ENCODE measurements around the gene TCEA3.
A peak's percentile ranks its signal among the peaks of the same experiment; 100 is the strongest.

Gene TCEA3

DNA sequence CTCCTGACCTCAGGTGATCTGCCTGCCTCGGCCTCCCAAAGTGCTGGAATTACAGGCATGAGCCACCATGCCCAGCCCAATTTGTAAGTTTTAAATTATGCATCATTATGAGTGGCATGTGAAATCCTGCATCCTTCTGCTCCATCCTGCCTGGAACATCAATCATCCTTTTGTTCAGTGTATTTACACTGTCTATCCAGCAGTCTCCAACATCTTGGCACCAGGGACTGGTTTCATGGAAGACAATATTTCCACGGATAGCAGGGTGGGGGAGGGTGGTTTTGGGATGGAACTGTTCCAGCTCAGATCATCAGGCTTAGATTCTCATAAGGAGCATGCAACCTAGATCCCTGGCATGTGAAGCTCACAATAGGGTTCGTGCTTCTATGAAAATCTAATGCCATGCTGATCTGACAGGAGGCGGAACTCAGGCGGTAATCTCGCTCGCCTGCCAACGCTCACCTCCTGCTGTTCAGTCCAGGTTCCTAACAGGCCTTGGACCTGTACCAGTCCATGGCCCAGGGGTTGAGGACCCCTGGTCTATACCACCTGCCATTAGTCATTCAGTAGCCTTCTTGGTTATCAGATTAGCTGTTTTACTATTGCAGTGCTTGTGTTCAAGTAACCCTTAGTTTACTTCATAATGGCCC is 22.2 kb upstream of the TCEA3 start:
- no peak for DNase-seq (ENCODE audit: low read depth)

DNA sequence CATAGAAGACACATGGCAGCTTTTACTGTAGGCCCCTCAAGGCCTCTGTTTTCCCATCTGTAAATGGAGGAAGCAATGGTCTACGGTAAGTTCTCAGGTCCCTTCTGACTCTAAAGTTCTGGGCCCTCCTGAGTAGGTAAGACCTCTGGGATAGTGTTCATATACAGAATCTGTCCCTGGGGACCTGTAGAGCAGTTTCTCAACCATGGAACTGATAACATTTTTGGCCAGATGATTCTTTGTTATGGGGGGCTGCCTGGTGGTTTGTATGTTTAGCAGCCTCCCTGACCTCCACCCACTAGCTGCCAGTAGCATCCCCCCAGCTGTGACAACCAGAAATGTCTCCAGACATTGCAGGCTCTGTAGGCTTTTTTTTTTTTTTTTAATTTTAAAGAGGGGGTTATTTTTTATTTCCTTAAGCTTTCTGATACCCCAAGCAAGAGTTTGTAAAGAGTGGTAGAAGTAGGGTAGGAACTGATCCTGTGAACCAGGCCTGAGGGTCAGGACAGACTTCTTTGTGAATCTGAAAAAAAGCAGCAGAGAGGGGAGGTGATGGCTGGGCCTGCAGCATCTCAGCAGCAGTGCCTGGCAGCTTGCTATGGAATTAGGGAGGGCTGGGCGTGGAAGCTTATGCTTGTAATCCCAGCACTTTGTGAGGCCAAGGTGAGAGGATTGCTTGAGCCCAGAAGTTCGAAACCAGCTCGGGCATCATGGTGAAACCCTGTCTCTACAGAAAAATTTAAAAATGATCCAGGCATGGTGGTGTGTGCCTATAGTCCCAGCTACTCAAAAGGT is 20.2 kb upstream of the TCEA3 start:
- no peak for DNase-seq (ENCODE audit: low read depth)

DNA sequence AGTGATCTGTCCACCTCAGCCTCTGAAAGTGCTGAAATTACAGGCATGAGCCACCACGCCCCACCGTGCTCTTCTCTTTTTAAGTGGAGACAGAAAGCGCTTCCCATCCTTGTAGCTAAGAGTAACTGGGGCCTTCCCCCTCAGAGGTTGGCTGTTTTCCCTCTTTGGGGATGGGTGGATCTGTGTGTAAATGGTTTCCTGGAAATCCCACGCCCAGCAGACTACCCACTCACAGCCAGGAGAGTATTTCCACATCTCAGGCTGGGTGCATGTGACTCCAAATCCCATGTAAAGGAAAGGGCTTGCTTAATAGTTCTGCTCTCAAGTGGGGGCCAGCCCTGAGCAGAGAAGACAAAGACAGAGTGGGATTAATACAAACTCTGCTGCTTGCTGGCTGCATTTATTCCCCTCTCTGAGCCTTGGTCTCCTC is 19.6 kb upstream of the TCEA3 start:
- DNase-seq (ENCODE audit: low read depth) = peak; percentile 88

- DNase-seq (ENCODE audit: low read depth) = no peak
These were observed 18.2 kb upstream of the TCEA3 start for GRCh38 chr1:23442751-23443150.

- DNase-seq (ENCODE audit: low read depth) = no peak
These were observed 17.0 kb upstream of the TCEA3 start for GRCh38 chr1:23441446-23442148.

GRCh38 chr1:23438545-23438944 is 14.0 kb upstream of the TCEA3 start:
- DNase-seq (ENCODE audit: low read depth) = no peak

GRCh38 chr1:23437355-23437664 is 12.8 kb upstream of the TCEA3 start:
- DNase-seq (ENCODE audit: low read depth) = no peak

DNA sequence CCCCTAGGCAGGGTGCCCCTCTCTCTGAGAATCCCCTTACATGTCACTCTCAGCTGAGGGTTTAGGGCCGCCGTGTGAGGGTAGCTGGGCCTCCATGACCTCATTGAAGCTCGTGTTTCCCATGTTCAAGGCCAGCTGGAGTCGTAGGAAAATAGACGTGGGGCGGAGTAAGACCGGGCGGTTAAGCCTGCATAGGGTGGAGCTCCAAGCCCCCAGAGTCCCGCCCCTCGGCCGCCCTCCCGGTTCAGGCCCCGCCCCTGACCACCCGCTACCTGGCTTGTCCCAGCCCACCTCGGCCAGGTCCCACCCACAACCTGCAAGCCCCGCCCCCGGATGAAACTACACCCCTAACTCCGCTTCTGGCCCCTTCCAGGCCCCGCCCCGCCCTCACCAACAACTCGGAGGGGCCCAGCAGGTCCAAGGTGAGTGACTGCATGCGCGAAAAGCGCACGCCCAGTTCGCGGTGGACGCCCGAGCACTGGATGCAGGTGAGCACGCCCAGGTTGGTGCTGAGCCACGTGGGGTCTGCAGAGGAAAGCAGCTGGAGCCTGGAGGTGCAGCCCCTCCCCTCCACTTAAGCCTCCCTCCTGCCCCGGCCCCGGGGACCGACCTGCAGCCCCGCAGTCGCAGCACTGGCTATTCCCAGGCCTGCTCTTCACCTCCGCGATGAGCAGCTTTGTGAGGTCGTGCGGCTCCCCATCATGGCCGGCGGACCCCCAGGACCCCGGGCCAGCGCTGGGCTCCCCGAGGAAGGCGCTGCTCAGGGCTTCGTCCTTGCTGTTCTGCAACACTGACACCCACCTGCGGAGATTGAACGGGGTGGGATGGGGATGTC is 12.2 kb upstream of the TCEA3 start:
- no peak for DNase-seq (ENCODE audit: low read depth)

DNA sequence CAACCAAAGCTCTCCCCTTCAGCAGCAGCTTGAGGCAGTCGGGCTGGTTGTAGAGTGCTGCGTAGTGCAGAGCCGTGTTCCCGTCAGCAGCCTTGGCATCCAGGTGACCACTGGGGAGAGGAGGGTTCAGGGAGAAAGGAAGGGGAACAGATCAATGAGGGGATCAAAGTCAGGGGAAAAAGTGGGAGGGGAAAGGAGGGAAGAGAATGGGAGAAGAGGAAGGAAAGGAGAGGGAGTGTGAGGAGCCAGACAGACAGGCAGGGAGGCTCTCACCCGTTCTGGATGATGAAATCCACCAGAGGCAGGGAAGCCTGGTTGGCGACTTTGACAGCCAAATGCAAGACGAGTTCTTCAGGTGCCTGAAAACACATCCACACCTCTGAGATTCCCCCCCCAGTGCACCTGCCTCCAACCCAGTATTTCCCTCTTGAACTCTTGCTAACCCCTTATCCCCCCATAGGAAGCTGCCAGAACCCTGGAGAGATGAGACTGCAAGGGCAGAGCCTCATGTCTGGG is 9.8 kb upstream of the TCEA3 start:
- DNase-seq (ENCODE audit: low read depth) = no peak

- no peak for DNase-seq (ENCODE audit: low read depth)
These were observed 8.6 kb upstream of the TCEA3 start for GRCh38 chr1:23433122-23433521.

DNA sequence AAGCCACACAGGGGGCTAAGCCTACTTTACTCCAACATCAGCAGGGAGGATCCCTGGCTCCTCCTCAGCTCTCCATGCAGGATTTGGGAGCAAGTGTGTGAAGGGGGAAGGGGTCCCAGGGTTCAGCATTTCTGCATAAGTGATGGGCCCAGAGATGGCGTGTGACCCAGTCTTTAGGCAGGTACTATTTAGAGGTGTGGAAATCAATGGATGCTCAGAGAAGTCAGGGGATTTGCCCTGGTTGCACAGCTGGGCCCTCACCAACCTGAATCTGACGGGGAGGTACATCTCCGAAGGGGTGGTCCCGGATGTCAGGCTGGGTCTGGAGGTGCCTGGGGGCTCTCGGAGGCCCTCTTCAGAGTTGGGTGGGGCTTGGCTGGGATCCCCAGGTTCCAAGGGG is 6.9 kb upstream of the TCEA3 start:
- DNase-seq (ENCODE audit: low read depth) = no peak

- no peak for DNase-seq (ENCODE audit: low read depth)
These were observed 6.3 kb upstream of the TCEA3 start for GRCh38 chr1:23430803-23431202.

DNA sequence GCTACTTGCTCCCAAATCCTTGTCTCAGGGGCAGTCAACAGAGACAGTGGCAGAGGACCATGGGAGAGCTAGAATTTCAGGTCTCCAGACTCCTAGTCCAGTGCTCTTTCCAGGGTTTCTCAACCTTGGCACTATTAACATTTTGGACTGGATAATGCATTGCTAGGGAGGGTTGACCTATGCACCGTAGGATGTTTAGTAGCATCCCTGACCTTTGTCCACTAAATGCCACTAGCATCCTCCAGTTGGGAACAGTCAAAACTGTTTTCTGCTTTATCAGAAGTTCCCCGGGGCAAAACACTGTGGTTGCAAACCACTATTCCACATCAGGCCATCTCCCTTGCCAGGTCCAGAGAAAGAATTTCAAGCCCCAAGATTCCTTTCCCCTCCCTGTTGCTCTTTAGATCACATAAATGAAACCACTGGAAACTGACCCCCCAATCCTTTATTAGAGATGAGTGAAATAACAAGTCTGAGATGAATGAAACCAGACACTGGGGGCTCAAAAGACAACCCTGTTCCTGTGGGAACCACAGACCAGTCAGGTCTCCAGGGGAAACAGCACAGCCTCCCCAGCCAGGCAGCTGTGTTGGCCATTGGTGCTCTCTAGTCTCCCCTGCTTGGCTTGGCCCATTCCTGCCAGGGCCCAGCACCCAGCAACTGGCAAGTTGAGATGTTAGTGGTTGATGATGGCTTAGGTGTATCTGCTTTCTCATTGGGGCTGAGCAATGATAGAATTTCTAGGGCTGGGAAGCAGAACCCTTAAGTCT is 3.8 kb upstream of the TCEA3 start:
- no peak for DNase-seq (ENCODE audit: low read depth)

DNA sequence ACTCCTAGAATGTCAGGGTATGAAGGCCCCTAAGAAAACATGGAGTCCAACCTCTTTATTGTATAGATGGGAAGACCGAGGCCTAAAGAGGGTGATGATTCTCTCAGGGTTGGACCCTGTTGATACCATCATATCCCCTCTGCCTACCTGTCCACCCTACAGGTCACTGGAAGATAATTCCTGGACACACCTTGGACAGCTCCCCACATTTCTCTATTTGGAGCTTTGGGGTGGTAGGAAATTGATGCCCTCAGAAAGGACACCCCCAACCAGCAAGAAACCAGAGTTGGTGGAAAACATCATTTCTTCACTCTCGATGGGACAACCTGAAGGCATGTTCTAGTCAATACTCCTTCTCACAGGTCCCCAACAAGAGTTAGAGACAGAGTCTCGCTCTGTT is 3.0 kb upstream of the TCEA3 start:
- DNase-seq (ENCODE audit: low read depth) = no peak

DNA sequence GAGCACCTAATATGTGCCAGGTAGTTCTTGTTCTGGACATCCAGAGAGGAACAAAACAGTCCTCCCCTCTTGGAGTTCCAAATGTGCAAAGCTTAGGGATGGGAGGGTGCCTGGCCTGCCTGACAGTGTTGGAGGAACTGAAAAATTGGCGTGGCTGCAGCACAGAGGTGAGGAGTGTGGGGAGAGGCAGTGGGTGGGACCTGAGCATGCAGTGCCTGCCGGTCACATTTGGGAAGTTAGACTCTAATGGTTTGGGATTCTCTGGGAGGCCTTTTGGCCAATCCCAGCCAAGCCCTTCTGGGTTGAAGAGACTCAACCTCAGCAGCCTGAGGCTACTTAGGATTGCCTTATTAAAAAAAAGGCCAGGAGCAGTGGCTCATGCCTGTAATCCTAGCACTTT is 2.3 kb upstream of the TCEA3 start:
- no peak for DNase-seq (ENCODE audit: low read depth)

DNA sequence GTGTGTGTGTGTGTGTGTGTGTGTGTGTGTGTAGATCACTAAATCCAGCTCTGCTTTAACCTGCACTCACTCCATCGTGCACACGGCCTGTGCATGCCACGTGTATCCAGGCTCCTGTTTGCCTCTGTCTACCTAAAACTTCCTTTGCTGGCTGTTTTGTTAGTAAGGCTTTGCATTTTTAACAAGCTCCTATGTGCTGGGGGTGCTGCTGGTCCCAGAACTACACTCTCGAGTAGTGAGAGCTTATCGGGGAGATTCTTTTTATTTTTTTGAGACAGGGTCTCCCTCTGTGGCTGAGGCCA is 596 bp upstream of the TCEA3 start:
- no peak for DNase-seq (ENCODE audit: low read depth)

DNA sequence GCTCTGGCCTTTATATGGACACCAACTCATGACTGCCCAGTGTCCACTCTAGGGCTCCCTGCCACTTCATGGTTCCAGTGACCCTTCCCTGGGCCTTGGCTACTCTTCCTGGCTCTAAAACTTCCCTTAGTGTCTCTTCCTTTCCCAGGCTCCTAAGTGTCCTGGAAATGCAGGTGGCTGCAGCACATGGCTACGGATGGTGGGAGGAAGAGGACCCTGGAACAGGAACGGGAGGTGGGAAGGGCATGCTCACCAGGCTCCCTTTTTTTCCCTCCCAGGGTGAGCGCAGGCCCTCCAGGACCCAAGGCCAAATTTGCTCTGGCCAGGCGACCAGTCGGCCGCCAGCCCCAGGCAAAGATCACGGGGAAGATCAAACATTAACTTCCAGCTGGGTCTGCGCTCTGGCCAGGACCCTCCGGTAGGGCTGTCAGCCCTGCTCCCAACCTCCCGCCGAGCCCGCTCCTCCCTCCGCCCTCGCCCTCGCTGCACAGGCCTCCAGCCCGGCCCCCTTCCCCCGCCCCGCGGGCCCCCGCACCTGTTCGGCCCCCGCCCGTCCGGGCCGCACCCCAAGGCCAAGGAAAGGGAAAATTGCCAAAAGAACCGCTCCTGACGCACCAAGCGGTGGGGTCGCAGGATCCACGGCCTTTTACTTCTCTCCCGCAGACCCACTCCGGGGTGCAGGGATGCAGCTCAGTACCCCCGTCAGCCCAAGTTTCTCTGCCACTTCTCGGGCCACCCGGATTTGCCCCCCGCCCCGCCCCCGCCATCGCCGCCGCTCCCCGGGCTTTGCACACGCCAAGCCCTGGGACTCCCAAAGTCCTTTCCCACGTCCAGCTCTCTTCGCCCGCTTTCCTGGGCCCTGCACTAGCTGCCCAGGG is 894 bp downstream of the TCEA3 start:
- no peak for DNase-seq (ENCODE audit: low read depth)

- DNase-seq (ENCODE audit: low read depth) = no peak
These were observed 1.6 kb downstream of the TCEA3 start for GRCh38 chr1:23422941-23423340.

DNA sequence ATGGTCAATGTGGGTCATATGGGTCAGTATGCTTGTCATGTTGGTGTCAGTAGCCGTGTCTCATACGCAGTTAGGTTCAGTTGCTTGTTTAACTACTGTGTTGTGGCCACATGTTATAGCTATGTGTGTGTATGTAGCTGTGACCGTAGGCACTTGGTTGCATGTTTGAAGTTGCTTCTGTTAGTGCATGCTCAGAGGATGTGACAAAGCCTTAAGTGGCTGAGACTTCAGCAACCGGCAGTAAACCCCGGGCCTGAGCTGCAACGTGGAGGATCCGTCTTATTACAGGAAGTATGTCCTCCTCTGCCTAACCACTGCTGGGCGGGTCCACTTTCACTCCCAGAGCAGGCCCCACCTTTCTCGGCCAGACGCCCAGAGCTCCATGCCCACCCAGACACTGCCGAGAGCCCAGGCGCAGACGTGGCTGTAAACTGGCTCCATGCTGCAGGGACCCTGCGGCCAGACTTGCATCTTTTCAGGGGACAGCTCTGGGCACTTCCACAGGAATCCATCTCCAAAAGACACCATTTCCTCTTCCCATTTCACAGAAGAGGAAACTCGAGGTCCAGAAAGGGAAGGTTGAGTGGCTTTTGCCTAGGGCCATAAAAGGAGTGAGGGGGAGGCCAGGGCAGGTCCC is 2.2 kb downstream of the TCEA3 start:
- DNase-seq (ENCODE audit: low read depth) = peak; percentile 51

DNA sequence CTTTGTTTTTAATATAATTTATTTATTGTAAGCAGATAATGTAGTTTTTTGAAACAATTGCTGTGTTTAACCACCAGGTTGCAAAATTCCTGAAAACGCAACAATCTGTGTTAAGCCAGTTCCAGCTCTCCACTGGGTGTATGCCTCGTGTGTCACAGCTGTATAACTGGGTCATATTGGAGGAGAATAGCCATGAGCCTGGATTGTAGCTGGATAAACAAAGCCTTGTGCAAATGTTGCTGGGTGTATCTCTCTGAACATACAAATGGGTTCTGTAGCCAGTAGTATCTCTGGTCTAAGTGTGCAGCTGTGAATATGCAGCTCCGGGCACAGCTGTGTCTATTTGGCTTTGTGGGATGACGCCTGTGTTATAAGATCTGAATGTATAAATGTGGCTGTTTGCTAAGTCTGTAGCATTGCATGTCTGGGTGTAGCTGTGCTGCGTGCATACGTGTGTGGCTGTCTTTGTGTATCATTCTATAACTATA is 2.8 kb downstream of the TCEA3 start:
- peak; percentile 55 for DNase-seq (ENCODE audit: low read depth)
